H1 (cell line): ENCODE measurements around the gene ERFE. TPM values are rescaled to one million over a fixed set of nuclear protein-coding genes. Genes with fewer than 3 reads are reported as not detected.

ENCODE experiments used
- CTCF ChIA-PET: fragments of 300-600 bp; sonication (Branson Sonifier 250); formaldehyde crosslinking; loops from one replicate; lab custom pipeline; 2021; ENCODE audit not compliant: partially characterized antibody; lab: Charles Lee
- POLR2A ChIA-PET: fragments of 300-600 bp; sonication (Branson Sonifier 250); formaldehyde crosslinking; loops from one replicate; lab custom pipeline; 2021; ENCODE audit warnings: inconsistent platforms; ENCODE audit not compliant: partially characterized antibody; lab: Charles Lee
- DNase-seq, 2 experiments: peaks; one replicate each; pipeline versions ENCODE4 v3.0.0 to v3.0.0-alpha.2; 2010 to 2022; ENCODE audit warnings: low spot score in 2 of 2, low read depth in 1 of 2, mixed read lengths in 1 of 2
- FAIRE-seq: peaks from 2 replicates; lab custom pipeline; 2011; peaks lifted over from hg19 to GRCh38; lab: Jason Lieb, UNC
- H2AFZ ChIP-seq: 2 replicates; pipeline ENCODE4 v1.8.1; 2012; ENCODE audit warnings: low read length, inconsistent platforms
- H2AK5ac ChIP-seq: 2 replicates; pipeline ENCODE4 v1.6.1; 2013; ENCODE audit warnings: low read depth, low read length
- H2BK120ac ChIP-seq: replicated peaks from 2 replicates; pipeline ENCODE3; 2013; ENCODE audit warnings: low read depth, low read length, inconsistent platforms
- H2BK12ac ChIP-seq: 2 replicates; pipeline ENCODE4 v1.6.1; 2013; ENCODE audit warnings: low read depth, low read length
- H2BK15ac ChIP-seq: 2 replicates; pipeline ENCODE4 v1.6.1; 2013; ENCODE audit warnings: low read length
- H2BK20ac ChIP-seq: 2 replicates; pipeline ENCODE4 v1.6.1; 2013; ENCODE audit warnings: low read length
- H2BK5ac ChIP-seq: 2 replicates; pipeline ENCODE4 v1.6.1; 2013; ENCODE audit warnings: low read depth, low read length
- H3K14ac ChIP-seq: 2 replicates; pipeline ENCODE4 v1.6.1; 2013; ENCODE audit warnings: inconsistent platforms; ENCODE audit not compliant: insufficient read length
- H3K18ac ChIP-seq: 2 replicates; pipeline ENCODE4 v1.6.1; 2013; ENCODE audit warnings: low read length; ENCODE audit errors: extremely low read depth
- H3K23ac ChIP-seq: 2 replicates; pipeline ENCODE4 v1.6.1; 2013; ENCODE audit warnings: inconsistent platforms; ENCODE audit not compliant: insufficient read length
- H3K23me2 ChIP-seq: 2 replicates; pipeline ENCODE4 v1.6.1; 2013; ENCODE audit warnings: low read depth, low read length
- H3K27ac ChIP-seq: 2 replicates; pipeline ENCODE4 v1.6.1; 2011; ENCODE audit warnings: low read depth, low read length, inconsistent platforms
- H3K27me3 ChIP-seq, 4 experiments: replicated peaks in 1 of 4; 1 replicate in 1 of 4; 2 replicates in 3 of 4; pipeline versions ENCODE4 v1.6.1 to v1.8.1; 2011 to 2013; ENCODE audit warnings: low read length in 3 of 4, mild to moderate bottlenecking in 3 of 4, inconsistent platforms in 2 of 4, mixed read lengths in 2 of 4, moderate library complexity in 1 of 4; ENCODE audit not compliant: control insufficient read depth in 3 of 4, insufficient read depth in 3 of 4; ENCODE audit errors: extremely low read depth in 1 of 4
- H3K36me3 ChIP-seq, 4 experiments: 2 replicates each; pipeline versions ENCODE4 v1.6.1 to v1.8.1; 2011 to 2013; ENCODE audit warnings: mild to moderate bottlenecking in 4 of 4, low read length in 3 of 4, moderate library complexity in 2 of 4, control low read depth in 1 of 4, inconsistent platforms in 1 of 4; ENCODE audit not compliant: insufficient read depth in 4 of 4, control insufficient read depth in 2 of 4
- H3K4ac ChIP-seq: replicated peaks from 2 replicates; pipeline ENCODE3; 2013; ENCODE audit warnings: low read length, low read depth, mixed read lengths, inconsistent platforms; ENCODE audit not compliant: insufficient read length
- H3K4me1 ChIP-seq, 4 experiments: replicated peaks in 1 of 4; 1 replicate in 1 of 4; 2 replicates in 3 of 4; pipeline versions ENCODE4 v1.6.1 to v1.8.1; 2011 to 2013; ENCODE audit warnings: low read length in 3 of 4, inconsistent platforms in 2 of 4, mixed read lengths in 1 of 4; ENCODE audit not compliant: insufficient read depth in 4 of 4, control insufficient read depth in 3 of 4
- H3K4me2 ChIP-seq, 2 experiments: 2 replicates each; pipeline versions ENCODE4 v1.6.1 to v1.8.1; 2011 to 2013; ENCODE audit warnings: low read depth in 2 of 2, low read length in 2 of 2, control low read depth in 1 of 2, inconsistent platforms in 1 of 2, mild to moderate bottlenecking in 1 of 2; ENCODE audit not compliant: insufficient read depth in 1 of 2
- H3K4me3 ChIP-seq, 4 experiments: fragments of 200-600, 300-600 bp in 1 of 4; sonication (generic), shearing (Covaris generic), sonication (Bioruptor Twin) in 1 of 4; 2 replicates each; pipeline versions ENCODE4 v1.5.1 to v1.8.1; 2011 to 2016; ENCODE audit warnings: low read length in 4 of 4, low read depth in 3 of 4, control low read depth in 2 of 4, inconsistent platforms in 2 of 4, mild to moderate bottlenecking in 2 of 4, mixed read lengths in 1 of 4, moderate library complexity in 1 of 4; ENCODE audit not compliant: insufficient read depth in 2 of 4; ENCODE audit errors: extremely low read depth in 1 of 4
- H3K56ac ChIP-seq: replicated peaks from 2 replicates; pipeline ENCODE3; 2013; ENCODE audit warnings: low read depth, mild to moderate bottlenecking, mixed read lengths, low read length, inconsistent platforms; ENCODE audit not compliant: insufficient read length
- H3K79me1 ChIP-seq: 2 replicates; pipeline ENCODE4 v1.6.1; 2013; ENCODE audit warnings: low read depth, low read length, control low read depth
- H3K79me2 ChIP-seq, 2 experiments: 2 replicates each; pipeline versions ENCODE4 v1.6.1 to v1.8.1; 2012 to 2013; ENCODE audit warnings: low read length in 2 of 2, mild to moderate bottlenecking in 2 of 2, inconsistent platforms in 1 of 2; ENCODE audit not compliant: insufficient read depth in 2 of 2, control insufficient read depth in 1 of 2
- H3K9ac ChIP-seq, 4 experiments: replicated peaks in 1 of 4; 1 replicate in 1 of 4; 2 replicates in 3 of 4; pipeline versions ENCODE4 v1.6.1 to v1.8.1; 2011 to 2013; ENCODE audit warnings: low read depth in 3 of 4, low read length in 3 of 4, control low read depth in 2 of 4, mild to moderate bottlenecking in 2 of 4, moderate library complexity in 2 of 4, inconsistent platforms in 1 of 4; ENCODE audit errors: extremely low read depth in 1 of 4
- H3K9me3 ChIP-seq, 2 experiments: 2 replicates each; pipeline versions ENCODE4 v1.6.1 to v1.8.1; 2012 to 2013; ENCODE audit warnings: mild to moderate bottlenecking in 2 of 2, moderate library complexity in 2 of 2, control low read depth in 1 of 2, inconsistent platforms in 1 of 2, low read depth in 1 of 2, low read length in 1 of 2, mixed read lengths in 1 of 2; ENCODE audit not compliant: insufficient read depth in 2 of 2
- H4K20me1 ChIP-seq, 2 experiments: replicated peaks in 1 of 2; 2 replicates each; pipeline versions ENCODE3 to v1.8.1; 2011 to 2013; ENCODE audit warnings: inconsistent platforms in 2 of 2, low read length in 2 of 2, mild to moderate bottlenecking in 1 of 2; ENCODE audit not compliant: insufficient read depth in 2 of 2, control insufficient read depth in 1 of 2
- H4K5ac ChIP-seq: 2 replicates; pipeline ENCODE4 v1.6.1; 2013; ENCODE audit warnings: low read length, low read depth, mixed read lengths, inconsistent platforms; ENCODE audit not compliant: insufficient read length
- H4K8ac ChIP-seq: 2 replicates; pipeline ENCODE4 v1.8.0; 2013; ENCODE audit warnings: mild to moderate bottlenecking, moderate library complexity, low read length, inconsistent platforms; ENCODE audit not compliant: insufficient read depth; ENCODE audit errors: extremely low read depth
- H4K91ac ChIP-seq: replicated peaks from 2 replicates; pipeline ENCODE3; 2013; ENCODE audit warnings: low read length, mixed read lengths, inconsistent platforms; ENCODE audit not compliant: insufficient read length
- CHD2 ChIP-seq: IDR thresholded peaks from 2 replicates; pipeline ENCODE4 v1.6.1; 2012; ENCODE audit warnings: low read length, improper control_type of control experiment
- HDAC6 ChIP-seq: IDR thresholded peaks from one replicate; pipeline ENCODE4 v1.7.1; 2012; ENCODE audit warnings: low read depth, mild to moderate bottlenecking, inconsistent platforms, low read length, moderate library complexity
- JUN ChIP-seq: IDR thresholded peaks from 2 replicates; pipeline ENCODE4 v1.6.1; 2011; ENCODE audit warnings: low read depth, mild to moderate bottlenecking, improper control_type of control experiment, low read length
- KDM4A ChIP-seq: IDR thresholded peaks from one replicate; pipeline ENCODE4 v1.7.1; 2012; ENCODE audit warnings: low read depth, mild to moderate bottlenecking, moderate library complexity, low read length, inconsistent platforms; ENCODE audit not compliant: severe bottlenecking
- POU5F1 ChIP-seq: IDR thresholded peaks from 2 replicates; pipeline ENCODE4 v1.6.1; 2011; ENCODE audit warnings: low read depth, mild to moderate bottlenecking, low read length, moderate library complexity
- RXRA ChIP-seq: IDR thresholded peaks from 2 replicates; pipeline ENCODE4 v1.6.1; 2011; ENCODE audit warnings: low read depth, mild to moderate bottlenecking, low read length, moderate library complexity; ENCODE audit not compliant: insufficient read depth
- TAF7 ChIP-seq: optimal IDR thresholded peaks from 2 replicates; pipeline ENCODE3; 2011; ENCODE audit warnings: low read depth, mild to moderate bottlenecking, inconsistent platforms, low read length, moderate library complexity, borderline replicate concordance
- ZNF274 ChIP-seq: IDR thresholded peaks from 2 replicates; pipeline ENCODE4 v1.7.0; 2012; ENCODE audit warnings: low read length, borderline replicate concordance; ENCODE audit errors: extremely low read depth
- WGBS, 2 experiments: shearing (Covaris generic) in 1 of 2; methylation state at CpG; one replicate each; pipeline versions ENCODE4 v1.1.6 to v1.1.7; 2013 to 2015; ENCODE audit warnings: low lambda C conversion rate in 2 of 2, mixed read lengths in 2 of 2, inconsistent platforms in 1 of 2, low coverage in 1 of 2, missing lambda C conversion rate in 1 of 2; ENCODE audit not compliant: insufficient replicate concordance in 2 of 2, insufficient coverage in 1 of 2, insufficient read length in 1 of 2; ENCODE audit errors: extremely low coverage in 1 of 2, missing lambda C conversion rate in 1 of 2; 5-methylcytosine and 5-hydroxymethylcytosine counted together
- polyA plus RNA-seq, 7 experiments: library from polyadenylated mRNA; depleted of rRNA in 3 of 7; stranded (reverse) in 5 of 7; unstranded in 2 of 7; fragments of >200 nt in 5 of 7; fragments of 200-250 nt in 2 of 7; gene quantifications; 1 replicate in 5 of 7; 2 replicates in 1 of 7; 4 replicates in 1 of 7; pipeline versions ENCODE4 v1.2.1 to v1.2.3, GENCODE V29; 2011 to 2013; ENCODE audit warnings: missing spikeins in 2 of 7, mixed read lengths in 2 of 7
- total RNA-seq: library from RNA; stranded (reverse); fragmentation: NEBNext Ultra II Directional; extraction: Animal tissue kit (Norgen Biotek cat#: 25700); gene quantifications from 2 replicates; pipeline ENCODE4 v1.2.1, GENCODE V29; 2021
- TF ChIP-seq, protein P1 (sequence below): IDR thresholded peaks from 2 replicates; pipeline ENCODE4 v1.6.1; 2011; ENCODE audit warnings: low read depth, mild to moderate bottlenecking, low read length; ENCODE audit not compliant: insufficient read depth

ERFE gene
- total and polyA plus RNA-seq, 2 of the 8 experiments (the other 6 are each of a cell fraction or from before 2014, with no cell fraction given): 2.5 to 3.6 TPM

DNA sequence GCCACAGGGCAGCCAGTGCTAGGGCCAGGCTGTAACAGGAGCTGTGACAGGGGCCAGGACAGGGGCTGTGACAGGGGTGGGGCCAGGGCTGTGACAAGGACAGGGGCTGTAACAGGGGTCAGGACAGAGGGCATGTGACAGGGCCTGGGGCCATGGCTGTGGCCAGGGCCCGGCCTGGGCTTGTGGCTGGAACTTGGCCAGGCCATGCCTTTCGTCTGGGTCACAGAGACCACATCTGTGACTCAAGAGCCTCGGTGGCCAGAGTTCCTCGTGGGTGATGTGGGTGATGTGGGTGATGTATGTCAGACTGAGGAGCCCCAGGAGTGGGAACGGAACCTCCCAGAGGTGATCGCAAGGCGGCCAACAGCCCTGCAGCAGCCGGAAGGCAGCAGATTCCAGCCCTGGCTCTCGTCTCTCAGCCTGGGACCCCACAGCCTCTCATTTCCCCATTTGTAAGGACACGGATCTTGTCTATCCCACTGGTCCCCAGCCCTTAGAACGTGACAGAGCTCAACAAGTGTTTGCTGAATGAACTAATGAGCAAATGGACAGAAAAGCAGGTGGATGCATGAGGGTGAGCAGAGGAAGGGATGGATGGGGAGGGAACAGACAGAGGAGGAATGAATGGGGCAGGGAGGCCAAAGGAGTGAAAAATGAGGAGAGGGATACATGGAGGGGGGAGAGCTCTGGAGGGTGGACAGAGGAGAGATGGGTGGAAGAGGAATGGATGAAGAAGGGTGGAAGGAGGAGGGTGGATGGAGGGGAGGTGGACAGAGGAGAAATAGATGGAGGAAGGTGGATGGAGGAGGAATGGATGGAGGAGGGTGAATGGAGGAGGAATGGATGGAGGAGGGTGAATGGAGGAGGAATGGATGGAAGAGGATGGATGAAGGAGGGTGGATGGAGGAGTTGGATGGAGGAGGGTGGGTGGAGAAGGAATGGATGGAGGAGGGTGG is 41.3 kb upstream of the ERFE start:
- Histone ChIP-seq H3K9ac (no peak overlapping the region), H2BK120ac (no peak overlapping the region), H3K4me2 (no peak overlapping the region), H3K56ac (no peak overlapping the region), H3K36me3 (no peaks in the 10 kb centered on the region), H3K14ac (no peak overlapping the region), H3K4me1 (peaks cover 0 to 6% (median 2%) of the 10 kb centered on the region in 4 experiments; a peak in 3 of 7 replicates), H2AFZ (no peak overlapping the region), H3K79me1 (no peaks in the 10 kb centered on the region), H4K5ac (no peak overlapping the region), H2AK5ac (no peak overlapping the region), H2BK12ac (no peak overlapping the region), H3K4ac (no peak overlapping the region), H3K79me2 (no peaks in the 10 kb centered on the region), H3K27ac (no peak overlapping the region), H2BK5ac (no peak overlapping the region), H2BK20ac (no peak overlapping the region), H3K23me2 (peaks cover 14% of the 10 kb centered on the region; the same call in 1 of the 2 replicates), H3K4me3 (no peak overlapping the region), H2BK15ac (no peak overlapping the region), H3K23ac (no peak overlapping the region), H4K8ac (no peak overlapping the region), H4K20me1 (no peaks in the 10 kb centered on the region), H3K9me3 (peaks cover 0 to 5% of the 10 kb centered on the region in 2 experiments; a peak in 1 of 4 replicates), H3K18ac (no peak overlapping the region), H3K27me3 (no peaks in the 10 kb centered on the region; a peak in 1 of 7 replicates), H4K91ac (no peak overlapping the region)
- DNase-seq: no peak
- WGBS, 2 experiments: 87% methylated on average over 11 of the region's 11 CpGs; no CpG with 5 or more reads in 1 of the 2 experiments
- FAIRE-seq: no peak
- ChIA-PET CTCF (interaction anchor here (0.8 kb wide), 1 partner anchor 34 kb away, joined by 3 read pairs; no protein-coding TSS in a partner anchor), POLR2A (interaction anchor here (0.9 kb wide), 1 partner anchor 19 kb away, joined by 3 read pairs; no protein-coding TSS in a partner anchor)
- TF ChIP-seq TAF7 (no peak), CHD2 (no peak), HDAC6 (no peak), KDM4A (no peak), POU5F1 (no peak), RXRA (no peak), JUN (no peak), ZNF274 (no peak)
- TF ChIP-seq, protein P1, sequence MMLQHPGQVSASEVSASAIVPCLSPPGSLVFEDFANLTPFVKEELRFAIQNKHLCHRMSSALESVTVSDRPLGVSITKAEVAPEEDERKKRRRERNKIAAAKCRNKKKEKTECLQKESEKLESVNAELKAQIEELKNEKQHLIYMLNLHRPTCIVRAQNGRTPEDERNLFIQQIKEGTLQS: no peak
